ENCODE measurements around the gene LACTB.

LACTB gene, protein sequence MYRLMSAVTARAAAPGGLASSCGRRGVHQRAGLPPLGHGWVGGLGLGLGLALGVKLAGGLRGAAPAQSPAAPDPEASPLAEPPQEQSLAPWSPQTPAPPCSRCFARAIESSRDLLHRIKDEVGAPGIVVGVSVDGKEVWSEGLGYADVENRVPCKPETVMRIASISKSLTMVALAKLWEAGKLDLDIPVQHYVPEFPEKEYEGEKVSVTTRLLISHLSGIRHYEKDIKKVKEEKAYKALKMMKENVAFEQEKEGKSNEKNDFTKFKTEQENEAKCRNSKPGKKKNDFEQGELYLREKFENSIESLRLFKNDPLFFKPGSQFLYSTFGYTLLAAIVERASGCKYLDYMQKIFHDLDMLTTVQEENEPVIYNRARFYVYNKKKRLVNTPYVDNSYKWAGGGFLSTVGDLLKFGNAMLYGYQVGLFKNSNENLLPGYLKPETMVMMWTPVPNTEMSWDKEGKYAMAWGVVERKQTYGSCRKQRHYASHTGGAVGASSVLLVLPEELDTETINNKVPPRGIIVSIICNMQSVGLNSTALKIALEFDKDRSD

DNA sequence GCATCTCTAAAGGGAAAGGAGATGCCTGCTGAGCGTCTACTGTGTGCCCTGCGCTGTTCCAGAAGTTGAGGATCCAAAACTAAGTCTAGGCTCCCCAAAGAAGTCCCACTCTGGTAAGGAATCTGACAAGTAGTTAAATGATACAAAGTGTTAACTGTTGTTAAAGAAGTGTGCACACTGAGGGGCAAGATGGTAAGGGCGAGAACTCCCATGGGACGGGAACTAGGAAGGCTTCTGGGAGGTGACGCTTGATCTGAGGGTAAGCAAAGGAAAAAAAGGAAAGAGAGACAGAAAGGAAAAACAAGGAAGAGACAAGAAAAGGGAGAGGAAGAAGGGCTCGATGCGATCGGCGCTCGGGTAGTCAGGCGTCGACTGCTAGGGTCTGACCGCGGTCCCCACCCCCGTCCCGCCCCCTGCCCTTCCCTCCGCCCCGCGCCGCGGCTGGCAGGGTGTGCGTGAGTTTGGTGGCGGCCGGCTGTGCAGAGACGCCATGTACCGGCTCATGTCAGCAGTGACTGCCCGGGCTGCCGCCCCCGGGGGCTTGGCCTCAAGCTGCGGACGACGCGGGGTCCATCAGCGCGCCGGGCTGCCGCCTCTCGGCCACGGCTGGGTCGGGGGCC, at the start of gene LACTB:
LACTB (plus strand) TSS at position 480 of the 620 bp plus-strand sequence; CDS start at position 491, 11 bp downstream.
- peak; percentile 53 for DNase-seq

DNA sequence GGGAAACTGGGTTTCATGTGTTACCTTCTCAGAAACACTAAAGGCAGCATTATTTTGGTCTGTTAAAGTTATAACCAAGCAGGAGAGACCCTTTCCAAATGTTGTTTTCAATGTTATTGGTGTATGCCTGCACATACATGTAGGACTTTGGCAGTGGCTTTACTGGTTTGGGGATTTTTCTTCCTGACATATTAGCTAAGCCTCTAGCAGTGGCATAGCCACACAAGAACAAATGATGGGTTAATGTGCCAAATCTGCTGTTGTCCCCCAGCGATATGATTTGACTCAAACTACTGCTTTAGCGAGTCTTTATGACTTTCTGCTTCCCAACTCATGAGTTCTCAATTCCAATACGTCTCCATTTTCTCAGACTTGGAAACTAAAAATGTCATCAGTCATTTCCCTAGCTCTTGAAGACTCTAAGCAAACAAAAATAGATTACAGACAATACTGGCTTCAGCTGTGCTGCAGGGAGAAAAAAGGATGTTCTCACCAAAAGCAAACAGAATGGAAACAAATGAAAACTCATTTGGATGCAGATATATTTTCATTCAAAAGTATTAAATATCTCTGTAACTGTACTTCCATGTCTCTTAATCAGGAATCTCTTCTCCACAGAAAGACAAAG, 49.5 kb upstream of the LACTB start:
- DNase-seq, result no peak

DNA sequence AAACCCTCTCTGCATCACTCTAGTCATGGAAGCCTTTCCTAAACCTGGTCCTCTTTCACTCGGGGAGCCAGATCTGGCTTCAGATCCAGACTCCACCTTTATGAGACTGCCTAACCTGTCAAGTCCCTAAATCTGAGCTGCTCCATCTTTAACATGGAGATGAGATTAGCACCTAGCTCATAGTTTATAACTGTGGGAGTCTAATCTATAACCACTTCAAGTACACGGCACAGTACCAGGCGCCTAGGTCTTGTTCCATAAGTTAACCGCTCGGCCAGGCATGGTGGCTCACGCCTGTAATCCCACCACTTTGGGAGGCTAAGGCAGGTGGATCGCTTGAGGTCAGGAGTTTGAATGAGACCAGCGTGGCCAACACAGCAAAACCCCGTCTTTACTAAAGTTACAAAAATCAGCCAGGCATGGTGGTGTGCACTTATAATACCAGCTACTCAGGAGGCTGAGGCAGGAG, 48.8 kb upstream of the LACTB start:
- no peak for DNase-seq

DNA sequence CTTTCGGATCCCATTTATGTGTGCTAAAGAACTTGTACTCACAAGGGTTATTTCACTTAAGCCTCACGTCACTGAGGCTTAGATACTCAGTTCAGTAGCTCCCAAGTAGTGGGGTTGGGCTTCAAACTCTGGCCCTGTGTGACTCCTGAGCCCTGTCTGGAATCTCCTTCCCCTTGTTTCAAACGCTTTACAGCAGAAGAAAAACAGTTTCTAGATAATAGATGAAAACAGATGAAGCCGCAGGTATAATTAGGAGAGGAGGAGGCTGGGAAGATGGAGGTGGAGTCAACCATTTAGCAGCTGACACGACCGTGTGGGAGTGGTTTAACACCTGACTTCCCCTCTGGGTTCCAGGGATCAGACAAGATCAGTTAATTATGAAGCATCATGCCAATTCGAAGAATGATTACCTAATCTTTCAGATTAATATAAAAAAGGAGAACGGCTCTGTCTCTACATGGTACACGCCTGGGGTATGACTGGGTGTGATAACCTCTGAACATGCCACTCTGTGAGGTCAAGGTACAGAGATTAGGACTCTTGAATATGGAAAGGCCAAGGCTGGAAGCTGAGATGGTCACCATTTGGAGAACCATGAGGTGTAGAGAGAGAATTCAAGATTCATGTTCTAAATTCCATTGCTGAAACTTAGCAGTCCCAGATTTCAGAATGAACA, 48.0 kb upstream of the LACTB start:
- no peak for DNase-seq

DNA sequence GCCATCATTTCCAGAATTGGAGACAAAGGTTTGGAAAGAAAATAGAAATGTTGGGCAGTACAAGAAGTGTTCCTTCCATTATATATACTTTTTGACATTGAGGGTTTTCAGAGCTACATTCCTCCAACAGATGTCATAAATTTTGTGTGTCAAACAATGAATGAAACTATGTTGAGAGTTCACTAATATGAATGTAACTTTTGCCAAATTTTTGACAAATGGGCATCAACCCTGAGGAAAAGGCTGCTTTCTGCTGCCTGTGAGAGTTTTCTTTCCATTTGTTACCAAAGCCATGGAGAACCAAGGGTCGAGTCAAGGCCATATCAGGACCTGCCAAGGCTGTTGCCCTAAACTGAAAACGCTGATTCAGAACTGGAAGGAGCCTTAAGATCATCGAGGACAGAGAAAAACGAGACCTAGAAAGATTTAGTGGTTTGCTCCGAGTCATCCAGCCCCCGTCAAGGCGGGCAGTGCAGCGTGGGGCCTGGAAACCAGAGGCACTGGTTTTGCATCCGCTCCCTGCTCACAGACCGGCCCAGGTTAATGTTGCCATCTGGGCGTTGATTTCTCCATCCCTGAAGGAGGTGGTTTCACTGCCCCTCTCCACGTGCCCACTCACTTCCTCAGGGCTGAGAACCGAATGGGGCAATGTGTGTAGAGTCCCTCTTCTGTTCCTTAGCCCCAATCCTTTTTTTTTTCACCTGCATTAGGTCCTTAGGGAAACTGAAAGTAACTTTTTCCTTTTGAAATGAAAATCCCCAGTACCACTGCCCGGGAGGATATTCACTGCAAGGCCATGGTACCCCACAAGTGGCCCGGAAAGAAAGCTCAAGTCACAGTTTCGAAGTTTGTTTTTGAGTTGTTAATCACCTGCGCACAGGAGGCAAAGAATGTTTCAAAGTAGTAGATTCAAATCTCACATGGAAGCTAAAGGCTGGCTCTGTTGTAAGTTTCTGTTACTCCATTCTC, 46.4 kb upstream of the LACTB start:
- no peak for DNase-seq

DNA sequence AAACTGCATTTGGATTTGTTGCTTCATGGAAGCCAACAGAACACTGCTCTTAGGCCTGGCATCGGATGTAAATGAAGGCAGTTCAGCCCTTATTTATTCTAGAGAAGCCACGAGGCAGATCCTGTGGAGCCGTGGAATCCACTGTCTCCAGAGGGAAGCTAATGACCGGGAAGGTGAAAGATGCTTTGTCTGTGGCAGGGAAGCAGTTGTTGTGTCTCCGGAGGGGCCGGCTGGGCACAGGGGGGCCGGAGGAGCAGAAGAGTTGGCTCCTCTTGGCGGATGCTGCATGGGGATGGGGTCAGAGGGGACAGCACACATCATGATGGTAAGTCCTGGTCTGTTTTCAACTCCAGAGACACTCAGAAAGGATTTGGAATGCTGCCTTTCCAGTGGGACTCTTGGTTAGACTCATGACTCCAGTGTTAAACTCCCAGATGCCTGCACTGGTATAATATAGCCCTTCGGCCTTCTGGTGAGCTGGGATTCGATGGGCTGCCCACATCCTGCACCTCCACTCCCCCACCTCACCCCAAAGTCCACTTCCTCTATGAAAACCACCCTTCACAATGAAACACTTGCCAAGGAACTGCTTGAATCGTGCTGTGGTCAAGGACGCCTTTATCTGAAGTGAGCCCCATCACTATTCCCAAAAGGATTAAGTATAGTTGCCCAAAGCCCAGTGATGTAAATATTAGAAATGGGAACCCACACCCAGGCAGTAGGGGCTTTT, 45.5 kb upstream of the LACTB start:
- DNase-seq, result no peak

DNA sequence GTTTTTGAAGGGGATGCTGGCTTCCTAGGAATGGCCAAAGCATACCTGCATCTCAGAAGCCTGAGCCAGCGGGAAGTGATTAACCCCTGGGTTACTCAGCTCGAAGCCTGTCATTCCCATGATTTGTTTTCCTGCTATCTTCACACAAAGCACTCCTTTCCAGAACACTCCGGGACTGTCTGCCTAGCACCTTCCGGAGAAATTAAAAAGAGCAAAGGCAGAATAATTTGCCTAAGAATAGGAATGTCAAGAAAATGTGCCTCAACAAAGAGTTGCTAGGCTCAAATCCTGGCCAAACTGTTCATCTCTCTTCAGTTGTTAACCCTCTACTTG, 45.0 kb upstream of the LACTB start:
- no peak for DNase-seq

DNA sequence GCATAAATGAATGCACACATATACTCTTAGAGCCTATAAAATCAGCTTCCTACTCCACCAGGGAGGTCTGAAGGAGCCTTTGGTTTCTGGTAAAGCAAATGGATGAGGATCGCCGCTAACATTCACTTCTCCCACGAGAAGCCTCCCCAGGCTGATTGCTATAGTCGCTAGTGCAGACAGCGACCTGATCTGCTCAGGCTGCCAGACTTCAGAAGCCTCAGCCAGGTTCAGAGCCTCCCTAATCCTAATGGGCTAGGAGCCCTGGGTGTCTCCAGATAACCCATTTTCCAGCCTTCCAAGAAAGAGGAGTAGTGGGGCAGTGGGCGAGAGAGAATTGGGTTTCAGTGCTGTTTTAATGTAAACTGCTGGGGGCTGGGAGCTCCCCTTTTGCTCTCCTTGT, 43.7 kb upstream of the LACTB start:
- no peak for DNase-seq

DNA sequence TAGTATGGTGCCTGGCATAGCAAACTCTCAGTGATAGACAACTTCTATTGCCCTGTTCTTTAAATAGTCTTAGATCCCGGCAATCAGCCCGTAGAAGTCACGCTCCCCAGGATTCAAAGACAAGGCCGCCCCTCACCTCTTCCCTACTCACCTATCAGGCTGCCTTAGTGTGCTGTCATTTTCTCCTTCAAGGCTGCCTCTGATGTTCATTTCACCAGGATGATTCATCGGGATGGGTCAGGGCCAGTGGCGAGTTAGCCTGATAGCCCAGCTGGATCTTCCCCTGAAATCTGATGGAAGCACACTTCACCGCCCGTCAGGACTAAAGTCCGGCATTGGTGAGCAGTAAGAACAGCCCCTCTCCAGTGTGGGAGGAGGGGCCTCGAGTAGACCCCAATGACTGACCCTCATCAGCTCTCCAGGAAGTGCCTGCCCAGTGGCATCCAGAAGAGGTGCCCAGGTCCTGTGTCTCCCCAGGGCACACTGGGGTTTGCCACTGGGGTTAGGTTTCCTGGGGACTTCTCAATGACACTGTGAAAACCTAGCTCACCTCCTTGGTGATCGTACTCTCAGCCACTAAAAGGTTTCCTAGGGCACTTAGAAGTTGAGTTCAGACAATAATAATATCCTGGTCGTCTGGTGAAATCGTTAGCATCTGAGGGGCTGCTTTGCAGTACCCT, 41.6 kb upstream of the LACTB start:
- DNase-seq, result no peak

DNA sequence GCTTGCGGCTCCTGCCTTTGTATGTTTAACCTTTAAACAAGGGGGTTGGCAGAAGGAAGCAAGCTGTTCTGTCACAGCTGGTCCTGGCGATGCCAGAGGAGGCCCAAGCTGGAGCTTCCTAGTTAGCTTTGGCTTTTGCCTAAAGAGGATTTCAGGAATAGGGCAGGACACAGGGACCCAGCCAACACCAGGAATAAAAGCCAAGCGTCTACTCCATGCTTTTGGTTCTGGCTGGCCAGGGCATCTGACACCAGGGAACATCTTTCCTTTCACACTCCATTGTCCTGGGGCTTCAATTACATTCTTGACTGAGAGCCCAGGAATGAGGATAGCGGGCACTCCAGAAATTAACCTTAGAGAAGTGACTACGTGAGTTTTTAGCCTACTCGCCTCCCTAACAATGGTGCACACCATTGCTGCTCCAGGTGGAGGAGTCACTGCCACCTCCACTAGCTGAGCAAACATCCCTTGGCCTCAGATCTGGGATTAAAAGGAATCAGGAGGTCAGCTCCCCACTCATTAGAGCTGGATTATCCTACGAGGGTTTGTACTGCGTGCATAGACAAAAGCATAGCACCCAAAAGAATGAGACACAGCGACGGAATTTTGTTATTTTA, 40.9 kb upstream of the LACTB start:
- no peak for DNase-seq

DNA sequence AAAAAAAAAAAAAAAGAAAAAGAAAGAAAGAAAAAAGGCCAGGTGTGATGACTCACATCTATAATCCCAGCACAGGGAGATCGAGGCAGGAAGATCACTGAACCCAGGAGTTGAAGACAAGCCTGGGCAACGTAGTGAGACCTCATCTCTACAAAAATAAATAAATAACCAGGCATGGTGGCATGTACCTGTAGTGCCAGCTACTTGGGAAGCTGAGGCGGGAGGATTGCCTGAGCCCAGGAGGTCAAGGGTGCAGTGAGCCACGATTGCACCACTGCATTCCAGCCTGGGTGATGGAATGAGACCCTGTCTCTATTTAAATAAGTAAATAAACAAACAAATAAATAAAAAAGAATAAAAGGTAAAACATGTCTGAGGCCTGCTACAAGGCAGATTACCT, 39.3 kb upstream of the LACTB start:
- DNase-seq, result no peak

DNA sequence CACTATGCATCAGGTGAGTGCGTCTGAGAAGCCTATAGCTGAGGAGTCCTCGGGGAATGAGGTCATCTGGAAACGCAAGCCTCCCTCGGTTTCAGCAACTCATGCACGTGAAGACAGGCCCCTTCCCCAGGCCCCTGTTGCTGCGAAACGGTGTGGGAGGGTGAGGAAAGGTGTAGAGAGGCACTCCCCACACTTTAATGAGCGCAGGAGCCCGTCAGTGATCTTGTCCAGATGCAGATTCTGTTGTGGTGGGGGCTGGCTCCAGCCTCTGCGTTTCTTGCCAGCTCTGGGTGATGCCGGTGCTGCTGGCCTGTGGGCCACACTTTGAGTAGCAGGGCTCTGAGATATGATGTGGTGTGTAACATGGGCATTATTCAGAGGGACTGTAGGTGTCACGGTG, 38.6 kb upstream of the LACTB start:
- DNase-seq, result no peak

DNA sequence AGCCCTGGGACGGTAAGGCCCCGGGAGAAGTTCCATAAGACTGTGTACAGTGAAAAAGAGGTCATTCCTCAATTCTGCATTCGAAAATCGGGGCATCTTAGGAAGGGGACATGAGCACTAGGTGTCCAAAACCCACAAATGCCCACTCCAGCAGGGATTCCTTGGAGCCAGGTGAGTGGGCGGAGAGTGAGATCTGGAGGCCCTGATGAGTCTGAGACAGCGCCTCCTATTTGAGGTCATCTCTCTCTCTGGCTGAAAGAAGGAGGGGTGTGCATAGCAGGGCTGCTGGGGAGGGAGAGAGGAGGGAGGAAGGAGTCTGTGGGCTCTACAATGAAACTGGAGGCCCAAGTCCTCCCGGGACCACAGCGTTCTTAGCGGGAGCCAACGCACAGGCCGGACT, 38.1 kb upstream of the LACTB start:
- DNase-seq, result no peak

DNA sequence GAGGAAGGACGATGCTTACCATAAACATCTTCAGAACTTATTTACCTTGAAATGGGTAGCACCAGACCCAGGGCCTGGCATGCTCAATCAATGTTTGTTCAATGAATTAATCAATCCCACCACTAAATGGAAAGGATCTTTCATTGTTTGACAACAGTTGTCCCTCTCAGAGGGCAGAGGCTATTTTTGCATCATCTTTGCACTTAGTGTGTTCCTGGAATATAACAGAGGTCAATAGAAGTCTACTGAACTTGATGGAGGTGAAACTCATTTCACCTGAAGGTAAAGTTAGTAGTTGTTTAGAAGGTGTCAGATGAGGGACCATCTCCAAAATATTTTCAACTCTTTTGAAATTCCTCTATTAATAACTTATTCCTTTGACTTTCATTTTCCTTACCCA, 36.9 kb upstream of the LACTB start:
- no peak for DNase-seq

DNA sequence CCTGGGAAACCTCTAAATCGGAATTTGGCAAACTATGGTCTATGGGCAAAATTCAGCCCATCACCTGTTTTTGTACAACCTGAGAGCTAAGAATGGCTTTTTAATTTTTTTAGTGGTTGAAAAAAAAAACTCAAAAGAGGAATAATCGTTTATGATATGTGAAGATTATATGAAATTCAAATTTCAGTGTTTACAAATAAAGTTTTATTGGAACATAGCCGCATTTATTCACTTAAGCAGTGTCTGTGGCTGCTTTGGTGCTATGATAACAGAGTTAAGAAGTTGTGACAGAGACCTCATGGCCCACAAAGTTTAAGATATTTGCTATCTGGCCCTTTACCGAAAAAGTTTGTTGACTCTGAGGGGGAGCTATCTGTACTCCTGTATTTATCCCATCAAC, 36.4 kb upstream of the LACTB start:
- DNase-seq, result no peak

DNA sequence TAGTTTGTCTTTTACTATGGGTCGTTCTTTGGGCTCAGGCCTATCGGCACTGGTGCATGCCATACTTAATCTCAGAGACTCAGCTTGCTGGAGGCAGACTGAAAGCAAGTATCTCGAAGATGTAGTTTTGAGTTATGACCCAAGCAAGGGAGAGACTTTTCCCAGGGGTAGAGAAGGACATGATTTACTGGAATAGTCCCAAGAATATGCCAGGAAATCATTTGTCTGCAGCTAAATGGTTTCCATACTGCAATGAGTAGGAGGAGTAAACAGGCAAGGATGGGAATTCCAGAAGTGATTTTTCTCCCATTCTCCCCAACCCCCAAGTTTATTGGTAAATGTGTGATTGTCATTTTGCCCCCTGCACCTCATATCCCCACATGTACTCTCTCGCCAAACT, 35.4 kb upstream of the LACTB start:
- DNase-seq, result no peak

DNA sequence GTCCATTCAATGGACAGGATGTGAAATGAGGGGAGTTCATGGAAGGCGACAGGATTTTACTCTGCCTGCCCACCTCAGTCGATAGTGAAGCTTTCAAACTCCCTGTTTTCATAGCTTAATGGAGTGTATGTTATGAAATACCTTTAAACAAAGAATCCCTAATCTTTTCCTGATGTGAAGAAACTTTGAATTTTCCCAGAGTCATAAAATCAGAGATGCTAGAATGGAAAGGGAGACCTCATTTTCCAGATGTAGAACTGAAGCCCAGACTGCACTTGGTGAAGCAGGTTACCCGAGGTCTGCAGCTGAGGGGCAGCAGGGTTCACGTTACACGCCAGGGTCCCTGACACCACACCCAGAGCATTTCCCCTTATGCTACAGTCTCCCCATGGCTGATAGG, 34.7 kb upstream of the LACTB start:
- no peak for DNase-seq

DNA sequence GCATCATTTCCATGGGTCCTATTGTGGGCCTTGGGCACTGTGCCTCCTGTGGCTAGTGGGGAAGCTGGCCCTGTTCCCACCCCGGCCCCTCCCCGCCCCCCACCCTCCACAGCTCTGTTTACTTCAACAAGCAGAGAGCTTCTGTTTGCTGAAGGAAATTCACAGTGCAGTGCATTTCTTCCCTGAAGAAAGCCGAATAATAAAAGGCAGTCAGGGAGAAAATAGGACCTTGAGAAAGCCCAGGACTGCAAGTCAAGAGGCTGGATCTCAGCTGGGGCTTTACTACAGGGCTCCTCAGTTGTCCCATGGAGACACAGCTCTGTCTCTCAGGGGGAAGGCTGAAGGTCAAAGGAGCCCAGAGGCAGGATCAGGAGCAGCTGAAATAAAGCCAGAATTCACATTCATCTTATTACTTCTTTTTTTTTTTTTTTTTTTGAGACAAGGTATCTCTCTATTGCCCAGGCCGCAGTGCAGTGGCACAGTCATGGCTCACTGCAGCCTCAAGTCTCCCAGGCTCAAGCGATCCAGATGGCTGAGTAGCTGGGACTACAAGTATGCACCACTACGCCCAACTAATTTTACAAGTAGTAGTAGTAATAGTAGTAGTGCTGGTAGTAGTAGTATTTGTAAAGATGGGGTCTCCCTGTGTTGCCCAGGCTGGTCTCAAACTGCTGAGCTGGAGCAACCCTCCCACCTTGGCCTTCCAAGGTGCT, 33.0 kb upstream of the LACTB start:
- DNase-seq, result no peak

DNA sequence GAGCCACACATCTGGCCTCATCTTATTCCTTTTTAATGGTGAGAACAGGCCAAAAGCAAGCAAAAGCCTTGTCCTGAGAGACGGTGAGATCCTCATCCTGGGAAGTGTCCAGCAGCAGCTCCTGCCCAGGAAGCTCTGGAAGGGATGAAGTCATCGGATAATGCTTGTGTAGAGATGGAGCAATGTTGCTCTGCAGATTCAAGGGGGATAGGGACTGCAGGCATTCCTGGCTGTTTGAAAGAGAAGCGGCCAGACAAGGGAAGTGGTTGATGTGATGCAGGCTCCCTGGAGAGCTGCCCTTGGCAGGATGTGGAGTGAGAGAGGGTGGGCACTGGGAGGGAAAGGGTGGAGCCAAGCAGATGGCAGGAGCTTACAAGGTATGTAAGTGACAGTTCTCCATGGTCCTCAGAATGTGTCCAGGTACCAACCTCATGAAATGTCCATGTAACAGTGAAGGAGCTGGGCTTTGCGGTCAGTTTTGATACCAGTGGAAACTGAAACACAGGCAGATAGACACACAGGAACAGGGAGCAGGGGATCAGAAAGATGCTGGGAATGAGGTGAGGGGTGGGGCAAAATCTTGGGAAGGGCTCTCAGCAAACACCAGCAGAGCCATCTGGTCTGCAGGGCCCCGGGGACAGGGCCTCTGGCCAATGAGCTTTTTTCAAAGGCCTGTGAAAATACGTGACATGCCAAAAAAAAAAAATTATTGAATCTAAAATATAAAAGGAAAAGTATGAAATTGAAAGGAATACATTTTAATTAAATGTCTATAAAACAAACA, 32.2 kb upstream of the LACTB start:
- peak; percentile 15 for DNase-seq

All from NCI-H2029 (cell line).